ENCODE data around the gene KRT31. TPM values are rescaled to one million over a fixed set of nuclear protein-coding genes. Genes with fewer than 3 reads are reported as not detected.

KRT31 gene
- total RNA-seq, 2 experiments from 2014 or later, result not detected

DNA sequence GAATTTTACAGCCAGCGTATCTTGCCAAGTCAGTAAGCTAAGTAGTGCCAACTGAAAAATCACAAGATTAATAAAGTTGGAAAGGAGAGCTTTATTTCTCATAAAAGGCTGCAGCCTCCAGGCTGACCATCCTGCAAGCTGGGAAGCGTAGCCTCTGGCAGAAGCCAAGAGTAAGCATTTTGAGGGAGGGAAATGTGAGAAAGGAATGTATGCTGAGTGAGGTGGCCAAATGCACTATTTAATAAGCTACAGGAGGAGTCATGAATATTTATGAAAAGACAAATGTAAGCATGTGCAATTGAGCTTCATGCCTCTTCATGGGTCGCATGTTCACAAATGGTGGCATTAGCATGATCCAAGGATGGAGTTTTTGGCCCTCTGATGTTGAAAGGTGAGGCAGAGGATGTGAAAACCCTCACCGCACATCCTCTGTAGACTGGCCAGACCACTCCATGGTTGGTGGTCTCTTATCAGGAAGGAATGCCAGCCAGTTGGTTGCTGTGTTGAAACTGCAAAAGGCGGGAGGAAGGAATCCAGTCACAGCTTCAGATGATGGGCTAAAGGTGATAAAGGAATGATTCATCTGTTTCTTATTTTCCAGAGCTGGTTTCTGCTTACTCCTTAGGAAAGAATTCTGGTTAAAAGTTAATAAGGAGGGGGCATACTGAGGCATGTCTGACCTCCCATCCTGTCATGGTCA, 37.0 kb downstream of the KRT31 start:
- H3K9me3 ChIP-seq (ENCODE audit: control insufficient read depth in 1 of 2, insufficient read depth in 1 of 2, low read length in 2 of 2), result peaks cover 0 to 5% of the 10 kb centered on the region in 2 experiments
- Mint-ChIP-seq H3K36me3 (ENCODE audit: low read depth) (no peaks in the 10 kb centered on the region), H3K4me1 (ENCODE audit: low read depth) (no peaks in the 10 kb centered on the region), H3K27me3 (no peaks in the 10 kb centered on the region), H3K4me3 (no peak overlapping the region), H3K9me3 (peaks cover 2% of the 10 kb centered on the region), H3K27ac (no peak overlapping the region)
- H3K4me1 ChIP-seq (ENCODE audit: insufficient read depth, low read length), result no peaks in the 10 kb centered on the region
- TF ChIP-seq, protein P1, sequence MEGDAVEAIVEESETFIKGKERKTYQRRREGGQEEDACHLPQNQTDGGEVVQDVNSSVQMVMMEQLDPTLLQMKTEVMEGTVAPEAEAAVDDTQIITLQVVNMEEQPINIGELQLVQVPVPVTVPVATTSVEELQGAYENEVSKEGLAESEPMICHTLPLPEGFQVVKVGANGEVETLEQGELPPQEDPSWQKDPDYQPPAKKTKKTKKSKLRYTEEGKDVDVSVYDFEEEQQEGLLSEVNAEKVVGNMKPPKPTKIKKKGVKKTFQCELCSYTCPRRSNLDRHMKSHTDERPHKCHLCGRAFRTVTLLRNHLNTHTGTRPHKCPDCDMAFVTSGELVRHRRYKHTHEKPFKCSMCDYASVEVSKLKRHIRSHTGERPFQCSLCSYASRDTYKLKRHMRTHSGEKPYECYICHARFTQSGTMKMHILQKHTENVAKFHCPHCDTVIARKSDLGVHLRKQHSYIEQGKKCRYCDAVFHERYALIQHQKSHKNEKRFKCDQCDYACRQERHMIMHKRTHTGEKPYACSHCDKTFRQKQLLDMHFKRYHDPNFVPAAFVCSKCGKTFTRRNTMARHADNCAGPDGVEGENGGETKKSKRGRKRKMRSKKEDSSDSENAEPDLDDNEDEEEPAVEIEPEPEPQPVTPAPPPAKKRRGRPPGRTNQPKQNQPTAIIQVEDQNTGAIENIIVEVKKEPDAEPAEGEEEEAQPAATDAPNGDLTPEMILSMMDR (IDR thresholded peaks at IDR 0.05), result no peak
- H3K36me3 ChIP-seq (ENCODE audit: insufficient read depth, low read length), result no peaks in the 10 kb centered on the region
- ChIA-PET POLR2A (no interaction called here), CTCF (no interaction called here)
- intact Hi-C loops (cut with DNase I, micrococcal nuclease), result no loop called here
- DNase-seq (no peak), ATAC-seq (ENCODE audit: poor library complexity) (no peak)
- H3K27ac ChIP-seq (ENCODE audit: low read depth in 1 of 2, low read length in 2 of 2), result no peak overlapping the region
- H3K4me3 ChIP-seq (ENCODE audit: low read length), result no peak overlapping the region
- H3K27me3 ChIP-seq (ENCODE audit: control insufficient read depth in 1 of 2, insufficient read depth in 2 of 2, low read length in 2 of 2), result no peaks in the 10 kb centered on the region

DNA sequence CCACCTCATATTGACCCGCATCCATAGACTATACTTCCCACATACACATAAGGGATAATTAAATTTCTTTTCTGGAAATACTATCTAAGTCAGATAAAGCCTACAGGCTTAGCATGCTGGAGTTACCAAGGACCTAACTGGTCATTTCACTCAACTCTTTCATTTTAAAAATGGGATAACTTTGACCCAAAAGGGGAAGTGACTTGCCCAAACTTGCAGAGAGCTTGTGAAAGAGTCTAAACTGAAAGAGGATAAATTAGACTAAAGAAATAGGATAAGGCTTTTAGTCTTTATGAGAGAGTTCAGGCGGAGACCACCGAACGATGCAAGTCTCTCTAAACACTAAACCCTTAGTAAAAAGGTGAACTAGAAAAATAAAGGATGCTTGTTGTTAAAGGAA, 42.9 kb downstream of the KRT31 start:
- ATAC-seq (ENCODE audit: poor library complexity) (no peak), DNase-seq (no peak)
- ChIA-PET CTCF (interaction anchor here (0.7 kb wide), 1 partner anchor 18 kb away, joined by 3 read pairs; no protein-coding TSS in a partner anchor), POLR2A (no interaction called here)
- Mint-ChIP-seq H3K9me3 (peaks cover 2% of the 10 kb centered on the region), H3K27me3 (no peaks in the 10 kb centered on the region), H3K36me3 (ENCODE audit: low read depth) (no peaks in the 10 kb centered on the region), H3K4me1 (ENCODE audit: low read depth) (peaks cover 6% of the 10 kb centered on the region), H3K4me3 (no peak overlapping the region), H3K27ac (no peak overlapping the region)
- Histone ChIP-seq H3K27me3 (ENCODE audit: control insufficient read depth in 1 of 2, insufficient read depth in 2 of 2, low read length in 2 of 2) (no peaks in the 10 kb centered on the region), H3K27ac (ENCODE audit: low read depth in 1 of 2, low read length in 2 of 2) (no peak overlapping the region), H3K9me3 (ENCODE audit: control insufficient read depth in 1 of 2, insufficient read depth in 1 of 2, low read length in 2 of 2) (peaks cover 0 to 5% of the 10 kb centered on the region in 2 experiments), H3K4me1 (ENCODE audit: insufficient read depth, low read length) (peaks cover 11% of the 10 kb centered on the region), H3K36me3 (ENCODE audit: insufficient read depth, low read length) (no peaks in the 10 kb centered on the region), H3K4me3 (ENCODE audit: low read length) (no peak overlapping the region)
- intact Hi-C loops (cut with DNase I, micrococcal nuclease), result no loop called here
- TF ChIP-seq, protein P1 (IDR thresholded peaks at IDR 0.05), result no peak

DNA sequence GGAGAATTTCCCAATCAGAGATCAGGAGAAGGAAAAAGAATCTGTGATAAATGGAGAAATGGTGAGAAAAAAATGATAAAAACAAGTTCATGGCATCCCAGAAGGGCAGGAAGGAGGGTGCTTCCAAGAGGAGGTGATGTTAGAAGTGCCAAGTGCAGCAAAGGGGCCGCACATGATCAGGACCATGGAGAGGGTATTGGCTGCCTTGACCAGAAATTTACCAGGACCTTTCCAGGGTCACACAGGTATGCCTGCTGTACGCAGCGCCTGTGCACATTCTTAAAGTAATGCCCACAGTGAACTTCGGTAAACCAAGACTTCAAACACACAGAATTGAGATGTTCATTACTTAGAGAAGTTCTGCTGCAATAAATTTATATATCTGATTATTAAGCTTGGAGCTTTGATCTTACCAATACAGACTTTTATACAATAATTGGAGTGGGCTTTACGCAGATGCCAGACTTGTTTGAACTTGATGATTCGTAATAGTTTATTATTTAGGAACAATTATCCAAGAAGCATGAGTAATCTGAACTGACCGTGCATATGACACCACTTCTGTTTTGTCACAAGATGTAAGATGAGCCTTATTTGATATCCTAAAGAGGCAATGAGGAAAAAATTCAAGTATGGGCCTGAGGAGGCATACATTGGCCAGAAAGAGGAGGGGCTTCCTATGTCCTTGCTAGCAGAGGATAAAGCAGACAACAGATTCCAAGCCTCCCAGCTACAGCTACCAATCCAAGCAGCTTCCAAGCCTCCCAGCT, 44.6 kb downstream of the KRT31 start:
- TF ChIP-seq, protein P1 (IDR thresholded peaks at IDR 0.05), result no peak
- no peaks in the 10 kb centered on the region for H3K27me3 ChIP-seq (ENCODE audit: control insufficient read depth in 1 of 2, insufficient read depth in 2 of 2, low read length in 2 of 2)
- H3K4me3 ChIP-seq (ENCODE audit: low read length), result no peak overlapping the region
- DNase-seq (no peak), ATAC-seq (ENCODE audit: poor library complexity) (no peak)
- H3K4me1 ChIP-seq (ENCODE audit: insufficient read depth, low read length), result peaks cover 11% of the 10 kb centered on the region
- no peak overlapping the region for H3K27ac ChIP-seq (ENCODE audit: low read depth in 1 of 2, low read length in 2 of 2)
- H3K4me1 Mint-ChIP-seq (ENCODE audit: low read depth), result peaks cover 8% of the 10 kb centered on the region
- no peak overlapping the region for H3K4me3 Mint-ChIP-seq
- POLR2A ChIA-PET, result no interaction called here
- no peaks in the 10 kb centered on the region for H3K36me3 Mint-ChIP-seq (ENCODE audit: low read depth)
- H3K27me3 Mint-ChIP-seq, result no peaks in the 10 kb centered on the region
- intact Hi-C loops (cut with DNase I, micrococcal nuclease), result no loop called here
- peaks cover 0 to 5% of the 10 kb centered on the region in 2 experiments for H3K9me3 ChIP-seq (ENCODE audit: control insufficient read depth in 1 of 2, insufficient read depth in 1 of 2, low read length in 2 of 2)
- no peaks in the 10 kb centered on the region for H3K36me3 ChIP-seq (ENCODE audit: insufficient read depth, low read length)
- no peak overlapping the region for H3K27ac Mint-ChIP-seq
- CTCF ChIA-PET, result interaction anchor here (1.2 kb wide), 1 partner anchor 30 kb away, joined by 4 read pairs; no protein-coding TSS in a partner anchor
- H3K9me3 Mint-ChIP-seq, result peaks cover 2% of the 10 kb centered on the region
